Tibial nerve (tissue), 3 donors: ENCODE measurements around the gene TCP1.

Experiments used
- POLR2A ChIP-seq, 2 donors: fragments of 450-650 bp; IDR thresholded peaks; one replicate each; pipeline ENCODE4 v1.6.1; 2017; ENCODE audit warnings: antibody characterized with exemption in 2 of 2, mild to moderate bottlenecking in 2 of 2, moderate library complexity in 2 of 2
- TF ChIP-seq, protein P1 (sequence below), 5 experiments: fragments of 200-600 bp in 3 of 5; fragments of 450-650 bp in 2 of 5; sonication (generic) in 3 of 5; IDR thresholded peaks; one replicate each; pipeline ENCODE4 v1.5.1; 2016 to 2019; ENCODE audit warnings: antibody characterized with exemption in 5 of 5, mild to moderate bottlenecking in 3 of 5, moderate library complexity in 2 of 5

GRCh38 chr6:159826004-159826403 lies 36.6 kb upstream of the TCP1 start:
- TF ChIP-seq, protein P1, sequence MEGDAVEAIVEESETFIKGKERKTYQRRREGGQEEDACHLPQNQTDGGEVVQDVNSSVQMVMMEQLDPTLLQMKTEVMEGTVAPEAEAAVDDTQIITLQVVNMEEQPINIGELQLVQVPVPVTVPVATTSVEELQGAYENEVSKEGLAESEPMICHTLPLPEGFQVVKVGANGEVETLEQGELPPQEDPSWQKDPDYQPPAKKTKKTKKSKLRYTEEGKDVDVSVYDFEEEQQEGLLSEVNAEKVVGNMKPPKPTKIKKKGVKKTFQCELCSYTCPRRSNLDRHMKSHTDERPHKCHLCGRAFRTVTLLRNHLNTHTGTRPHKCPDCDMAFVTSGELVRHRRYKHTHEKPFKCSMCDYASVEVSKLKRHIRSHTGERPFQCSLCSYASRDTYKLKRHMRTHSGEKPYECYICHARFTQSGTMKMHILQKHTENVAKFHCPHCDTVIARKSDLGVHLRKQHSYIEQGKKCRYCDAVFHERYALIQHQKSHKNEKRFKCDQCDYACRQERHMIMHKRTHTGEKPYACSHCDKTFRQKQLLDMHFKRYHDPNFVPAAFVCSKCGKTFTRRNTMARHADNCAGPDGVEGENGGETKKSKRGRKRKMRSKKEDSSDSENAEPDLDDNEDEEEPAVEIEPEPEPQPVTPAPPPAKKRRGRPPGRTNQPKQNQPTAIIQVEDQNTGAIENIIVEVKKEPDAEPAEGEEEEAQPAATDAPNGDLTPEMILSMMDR (IDR thresholded peaks at IDR 0.05), result no peak
- TF ChIP-seq POLR2A (IDR thresholded peaks at IDR 0.05), result no peak
